SK-N-SH (cell line): Measurements from ENCODE around the gene USP2.

Source experiments
- EP300 ChIP-seq, 2 experiments: IDR thresholded peaks; 2 replicates each; pipeline versions ENCODE4 v1.4.0 to v1.6.1; 2012; ENCODE audit warnings: borderline replicate concordance in 1 of 2, low read depth in 1 of 2, low read length in 1 of 2
- EZH2phosphoT487 ChIP-seq: fragments of 200-600 bp; sonication (generic); IDR thresholded peaks from 2 replicates; pipeline ENCODE4 v1.6.1; 2017; ENCODE audit warnings: low read depth, mixed run types, mild to moderate bottlenecking, antibody characterized with exemption, moderate library complexity, borderline replicate concordance
- POLR2AphosphoS5 ChIP-seq: IDR thresholded peaks from 2 replicates; pipeline ENCODE4 v1.6.1; 2012; ENCODE audit warnings: low read depth, low read length
- RAD21 ChIP-seq: IDR thresholded peaks from 2 replicates; pipeline ENCODE4 v1.6.1; 2012; ENCODE audit warnings: mild to moderate bottlenecking, low read length
- TAF1 ChIP-seq: IDR thresholded peaks from 2 replicates; pipeline ENCODE4 v1.6.1; 2012; ENCODE audit warnings: low read depth, mild to moderate bottlenecking, low read length, moderate library complexity, borderline replicate concordance
- TF ChIP-seq, protein P1 (sequence below): IDR thresholded peaks from 2 replicates; pipeline ENCODE4 v1.6.1; 2012; ENCODE audit warnings: mild to moderate bottlenecking, low read depth, low read length, moderate library complexity
- TF ChIP-seq, protein P2 (sequence below): fragments of 200-600 bp; sonication (generic); IDR thresholded peaks from 2 replicates; pipeline ENCODE4 v1.6.1; 2017; ENCODE audit warnings: antibody characterized with exemption, mild to moderate bottlenecking, moderate library complexity

DNA sequence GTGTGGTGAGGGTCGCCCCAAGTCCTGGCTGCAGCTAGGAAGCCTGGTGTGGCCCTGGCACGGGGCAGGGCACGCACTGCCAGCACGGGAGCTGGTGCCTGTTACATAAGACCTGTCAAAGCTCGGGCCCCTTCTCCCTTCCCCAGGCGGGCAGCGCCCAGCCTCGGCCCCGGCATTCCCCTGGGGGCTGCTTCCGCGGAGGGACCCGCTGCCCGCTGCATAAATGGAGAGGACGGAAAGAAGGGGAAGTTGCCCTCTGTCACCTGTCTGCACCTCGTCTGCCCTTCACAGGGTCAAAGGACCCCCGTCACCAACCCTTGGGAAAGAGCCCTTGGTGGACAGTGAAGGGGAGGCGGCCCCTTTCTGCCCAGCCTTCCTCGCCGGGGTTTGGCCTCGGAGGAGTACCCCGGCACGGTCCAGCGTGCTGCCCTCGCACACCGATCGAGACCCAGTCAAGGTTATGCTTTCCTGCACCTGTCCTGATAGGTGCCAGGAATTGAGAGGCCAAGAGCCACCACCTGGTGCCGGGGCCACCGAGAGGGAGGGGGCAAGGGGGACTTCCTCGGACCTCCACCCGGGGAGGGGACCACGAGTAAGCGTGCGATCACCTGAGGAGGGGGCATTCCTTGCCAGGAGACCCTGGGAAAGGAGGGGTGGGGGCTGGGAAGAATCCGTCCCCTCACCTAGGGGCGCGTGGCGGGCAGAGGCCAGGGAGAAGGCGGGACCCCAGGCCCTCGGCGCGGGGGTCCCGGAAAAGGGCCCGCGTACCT lies 18.2 kb downstream of the USP2 start:
- TF ChIP-seq, protein P1, sequence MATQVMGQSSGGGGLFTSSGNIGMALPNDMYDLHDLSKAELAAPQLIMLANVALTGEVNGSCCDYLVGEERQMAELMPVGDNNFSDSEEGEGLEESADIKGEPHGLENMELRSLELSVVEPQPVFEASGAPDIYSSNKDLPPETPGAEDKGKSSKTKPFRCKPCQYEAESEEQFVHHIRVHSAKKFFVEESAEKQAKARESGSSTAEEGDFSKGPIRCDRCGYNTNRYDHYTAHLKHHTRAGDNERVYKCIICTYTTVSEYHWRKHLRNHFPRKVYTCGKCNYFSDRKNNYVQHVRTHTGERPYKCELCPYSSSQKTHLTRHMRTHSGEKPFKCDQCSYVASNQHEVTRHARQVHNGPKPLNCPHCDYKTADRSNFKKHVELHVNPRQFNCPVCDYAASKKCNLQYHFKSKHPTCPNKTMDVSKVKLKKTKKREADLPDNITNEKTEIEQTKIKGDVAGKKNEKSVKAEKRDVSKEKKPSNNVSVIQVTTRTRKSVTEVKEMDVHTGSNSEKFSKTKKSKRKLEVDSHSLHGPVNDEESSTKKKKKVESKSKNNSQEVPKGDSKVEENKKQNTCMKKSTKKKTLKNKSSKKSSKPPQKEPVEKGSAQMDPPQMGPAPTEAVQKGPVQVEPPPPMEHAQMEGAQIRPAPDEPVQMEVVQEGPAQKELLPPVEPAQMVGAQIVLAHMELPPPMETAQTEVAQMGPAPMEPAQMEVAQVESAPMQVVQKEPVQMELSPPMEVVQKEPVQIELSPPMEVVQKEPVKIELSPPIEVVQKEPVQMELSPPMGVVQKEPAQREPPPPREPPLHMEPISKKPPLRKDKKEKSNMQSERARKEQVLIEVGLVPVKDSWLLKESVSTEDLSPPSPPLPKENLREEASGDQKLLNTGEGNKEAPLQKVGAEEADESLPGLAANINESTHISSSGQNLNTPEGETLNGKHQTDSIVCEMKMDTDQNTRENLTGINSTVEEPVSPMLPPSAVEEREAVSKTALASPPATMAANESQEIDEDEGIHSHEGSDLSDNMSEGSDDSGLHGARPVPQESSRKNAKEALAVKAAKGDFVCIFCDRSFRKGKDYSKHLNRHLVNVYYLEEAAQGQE, result no peak
- TF ChIP-seq, protein P2, sequence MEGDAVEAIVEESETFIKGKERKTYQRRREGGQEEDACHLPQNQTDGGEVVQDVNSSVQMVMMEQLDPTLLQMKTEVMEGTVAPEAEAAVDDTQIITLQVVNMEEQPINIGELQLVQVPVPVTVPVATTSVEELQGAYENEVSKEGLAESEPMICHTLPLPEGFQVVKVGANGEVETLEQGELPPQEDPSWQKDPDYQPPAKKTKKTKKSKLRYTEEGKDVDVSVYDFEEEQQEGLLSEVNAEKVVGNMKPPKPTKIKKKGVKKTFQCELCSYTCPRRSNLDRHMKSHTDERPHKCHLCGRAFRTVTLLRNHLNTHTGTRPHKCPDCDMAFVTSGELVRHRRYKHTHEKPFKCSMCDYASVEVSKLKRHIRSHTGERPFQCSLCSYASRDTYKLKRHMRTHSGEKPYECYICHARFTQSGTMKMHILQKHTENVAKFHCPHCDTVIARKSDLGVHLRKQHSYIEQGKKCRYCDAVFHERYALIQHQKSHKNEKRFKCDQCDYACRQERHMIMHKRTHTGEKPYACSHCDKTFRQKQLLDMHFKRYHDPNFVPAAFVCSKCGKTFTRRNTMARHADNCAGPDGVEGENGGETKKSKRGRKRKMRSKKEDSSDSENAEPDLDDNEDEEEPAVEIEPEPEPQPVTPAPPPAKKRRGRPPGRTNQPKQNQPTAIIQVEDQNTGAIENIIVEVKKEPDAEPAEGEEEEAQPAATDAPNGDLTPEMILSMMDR, result no peak
- TF ChIP-seq EZH2phosphoT487 (no peak), RAD21 (no peak), EP300 (IDR thresholded peaks at IDR 0.05; ENCODE audit: borderline replicate concordance in 1 of 2, low read depth in 1 of 2, low read length in 1 of 2) (no peak), POLR2AphosphoS5 (no peak), TAF1 (no peak)
